Central memory CD8-positive, alpha-beta T cell (primary cell): ENCODE data around the gene BPIFB2.

Source experiments
- ATAC-seq: fragments of 150-1000 bp; cut with Tn5 transposase; replicated peaks from 2 replicates; pipeline ENCODE4 v1.10.0; 2022; ENCODE audit warnings: mild to moderate bottlenecking, moderate FRiP score, moderate number of reproducible peaks; ENCODE audit not compliant: poor library complexity, severe bottlenecking; ENCODE audit errors: extremely low read depth
- DNase-seq, 2 donors: peaks; one replicate each; pipeline ENCODE4 v3.0.0; 2021; ENCODE audit warnings: low spot score in 2 of 2
- H3K27ac Mint-ChIP-seq: one replicate; pipeline ENCODE4 v1.8.0; 2022; ENCODE audit warnings: low read depth, mild to moderate bottlenecking, moderate library complexity, mixed read lengths
- H3K27me3 Mint-ChIP-seq: one replicate; pipeline ENCODE4 v1.8.0; 2022; ENCODE audit warnings: mixed read lengths
- H3K36me3 Mint-ChIP-seq: one replicate; pipeline ENCODE4 v1.8.0; 2022; ENCODE audit warnings: mild to moderate bottlenecking, moderate library complexity, mixed read lengths; ENCODE audit not compliant: insufficient read depth
- H3K4me1 Mint-ChIP-seq: one replicate; pipeline ENCODE4 v1.8.0; 2022; ENCODE audit warnings: mixed read lengths
- H3K4me3 Mint-ChIP-seq: one replicate; pipeline ENCODE4 v1.8.0; 2022; ENCODE audit warnings: mild to moderate bottlenecking, moderate library complexity, mixed read lengths
- H3K9me3 Mint-ChIP-seq: one replicate; pipeline ENCODE4 v1.8.0; 2022; ENCODE audit warnings: mixed read lengths

BPIFB2 gene

GRCh38 chr20:33061658-33062028 is 54.1 kb downstream of the BPIFB2 start:
- Mint-ChIP-seq H3K27me3 (no peaks in the 10 kb centered on the region), H3K4me1 (no peaks in the 10 kb centered on the region), H3K27ac (no peak overlapping the region), H3K36me3 (no peaks in the 10 kb centered on the region), H3K4me3 (no peak overlapping the region), H3K9me3 (no peaks in the 10 kb centered on the region)
- no peak for ATAC-seq
- DNase-seq, result no peak

GRCh38 chr20:33062105-33062824 is 54.8 kb downstream of the BPIFB2 start:
- no peak overlapping the region for H3K27ac Mint-ChIP-seq
- H3K9me3 Mint-ChIP-seq, result no peaks in the 10 kb centered on the region
- H3K36me3 Mint-ChIP-seq, result no peaks in the 10 kb centered on the region
- no peaks in the 10 kb centered on the region for H3K4me1 Mint-ChIP-seq
- DNase-seq, result no peak
- no peak overlapping the region for H3K4me3 Mint-ChIP-seq
- ATAC-seq, result no peak
- H3K27me3 Mint-ChIP-seq, result no peaks in the 10 kb centered on the region

GRCh38 chr20:33062825-33063149 is 55.3 kb downstream of the BPIFB2 start:
- DNase-seq (no peak), ATAC-seq (no peak)
- no peak overlapping the region for H3K4me3 Mint-ChIP-seq
- H3K27me3 Mint-ChIP-seq, result no peaks in the 10 kb centered on the region
- no peaks in the 10 kb centered on the region for H3K9me3 Mint-ChIP-seq
- H3K36me3 Mint-ChIP-seq, result no peaks in the 10 kb centered on the region
- no peaks in the 10 kb centered on the region for H3K4me1 Mint-ChIP-seq
- no peak overlapping the region for H3K27ac Mint-ChIP-seq

GRCh38 chr20:33063271-33063670 is 55.8 kb downstream of the BPIFB2 start:
- Mint-ChIP-seq H3K9me3 (no peaks in the 10 kb centered on the region), H3K4me3 (no peak overlapping the region), H3K27me3 (no peaks in the 10 kb centered on the region), H3K36me3 (no peaks in the 10 kb centered on the region), H3K27ac (no peak overlapping the region), H3K4me1 (peaks cover 5% of the 10 kb centered on the region)
- DNase-seq, result no peak
- no peak for ATAC-seq

- Mint-ChIP-seq H3K4me1 (peaks cover 6% of the 10 kb centered on the region), H3K36me3 (no peaks in the 10 kb centered on the region), H3K27ac (no peak overlapping the region), H3K4me3 (no peak overlapping the region), H3K27me3 (no peaks in the 10 kb centered on the region), H3K9me3 (no peaks in the 10 kb centered on the region)
- DNase-seq, result no peak
- ATAC-seq, result no peak
Observed at GRCh38 chr20:33064572-33065287, 57.2 kb downstream of the BPIFB2 start.

GRCh38 chr20:33065785-33066184 is 58.3 kb downstream of the BPIFB2 start:
- DNase-seq (no peak), ATAC-seq (no peak)
- Mint-ChIP-seq H3K9me3 (no peaks in the 10 kb centered on the region), H3K4me3 (no peak overlapping the region), H3K4me1 (peaks cover 6% of the 10 kb centered on the region), H3K36me3 (no peaks in the 10 kb centered on the region), H3K27ac (no peak overlapping the region), H3K27me3 (no peaks in the 10 kb centered on the region)

GRCh38 chr20:33067806-33068205 is 60.3 kb downstream of the BPIFB2 start:
- Mint-ChIP-seq H3K4me3 (no peak overlapping the region), H3K27me3 (no peaks in the 10 kb centered on the region), H3K36me3 (no peaks in the 10 kb centered on the region), H3K9me3 (no peaks in the 10 kb centered on the region), H3K4me1 (peaks cover 6% of the 10 kb centered on the region), H3K27ac (no peak overlapping the region)
- DNase-seq (no peak), ATAC-seq (no peak)

- Mint-ChIP-seq H3K27me3 (no peaks in the 10 kb centered on the region), H3K27ac (no peak overlapping the region), H3K4me1 (peaks cover 6% of the 10 kb centered on the region), H3K36me3 (no peaks in the 10 kb centered on the region), H3K9me3 (no peaks in the 10 kb centered on the region), H3K4me3 (no peak overlapping the region)
- DNase-seq, result no peak
- no peak for ATAC-seq
Observed at GRCh38 chr20:33068251-33068939, 60.9 kb downstream of the BPIFB2 start.

GRCh38 chr20:33069673-33070072 is 62.2 kb downstream of the BPIFB2 start:
- H3K4me3 Mint-ChIP-seq, result no peak overlapping the region
- no peak overlapping the region for H3K27ac Mint-ChIP-seq

GRCh38 chr20:33070111-33071053 is 62.9 kb downstream of the BPIFB2 start:
- Mint-ChIP-seq H3K27me3 (no peaks in the 10 kb centered on the region), H3K4me1 (peaks cover 9% of the 10 kb centered on the region), H3K27ac (no peak overlapping the region), H3K4me3 (no peak overlapping the region), H3K9me3 (no peaks in the 10 kb centered on the region), H3K36me3 (no peaks in the 10 kb centered on the region)
- ATAC-seq, result no peak
- no peak for DNase-seq

More at GRCh38 chr20:33069673-33070072, 62.2 kb downstream of the BPIFB2 start:
- Mint-ChIP-seq H3K36me3 (no peaks in the 10 kb centered on the region), H3K4me1 (peaks cover 6% of the 10 kb centered on the region), H3K9me3 (no peaks in the 10 kb centered on the region), H3K27me3 (no peaks in the 10 kb centered on the region)
- DNase-seq, result no peak
- ATAC-seq, result no peak

- DNase-seq (no peak), ATAC-seq (no peak)
- Mint-ChIP-seq H3K27me3 (no peaks in the 10 kb centered on the region), H3K27ac (no peak overlapping the region), H3K4me3 (no peak overlapping the region), H3K4me1 (peaks cover 13% of the 10 kb centered on the region), H3K9me3 (no peaks in the 10 kb centered on the region), H3K36me3 (no peaks in the 10 kb centered on the region)
Observed at GRCh38 chr20:33071198-33071597, 63.7 kb downstream of the BPIFB2 start.

GRCh38 chr20:33072362-33072761 is 64.9 kb downstream of the BPIFB2 start:
- H3K27me3 Mint-ChIP-seq, result no peaks in the 10 kb centered on the region
- no peaks in the 10 kb centered on the region for H3K36me3 Mint-ChIP-seq
- H3K9me3 Mint-ChIP-seq, result no peaks in the 10 kb centered on the region
- peaks cover 13% of the 10 kb centered on the region for H3K4me1 Mint-ChIP-seq
- no peak overlapping the region for H3K4me3 Mint-ChIP-seq
- DNase-seq (no peak), ATAC-seq (no peak)
- no peak overlapping the region for H3K27ac Mint-ChIP-seq
